ENCODE results near the gene SLC25A44. TPM values are rescaled to one million over a fixed set of nuclear protein-coding genes. Genes with fewer than 3 reads are reported as not detected.

The SLC25A44 gene
- polyA plus RNA-seq, 1 donor from 2014 or later = 13.7 TPM

DNA sequence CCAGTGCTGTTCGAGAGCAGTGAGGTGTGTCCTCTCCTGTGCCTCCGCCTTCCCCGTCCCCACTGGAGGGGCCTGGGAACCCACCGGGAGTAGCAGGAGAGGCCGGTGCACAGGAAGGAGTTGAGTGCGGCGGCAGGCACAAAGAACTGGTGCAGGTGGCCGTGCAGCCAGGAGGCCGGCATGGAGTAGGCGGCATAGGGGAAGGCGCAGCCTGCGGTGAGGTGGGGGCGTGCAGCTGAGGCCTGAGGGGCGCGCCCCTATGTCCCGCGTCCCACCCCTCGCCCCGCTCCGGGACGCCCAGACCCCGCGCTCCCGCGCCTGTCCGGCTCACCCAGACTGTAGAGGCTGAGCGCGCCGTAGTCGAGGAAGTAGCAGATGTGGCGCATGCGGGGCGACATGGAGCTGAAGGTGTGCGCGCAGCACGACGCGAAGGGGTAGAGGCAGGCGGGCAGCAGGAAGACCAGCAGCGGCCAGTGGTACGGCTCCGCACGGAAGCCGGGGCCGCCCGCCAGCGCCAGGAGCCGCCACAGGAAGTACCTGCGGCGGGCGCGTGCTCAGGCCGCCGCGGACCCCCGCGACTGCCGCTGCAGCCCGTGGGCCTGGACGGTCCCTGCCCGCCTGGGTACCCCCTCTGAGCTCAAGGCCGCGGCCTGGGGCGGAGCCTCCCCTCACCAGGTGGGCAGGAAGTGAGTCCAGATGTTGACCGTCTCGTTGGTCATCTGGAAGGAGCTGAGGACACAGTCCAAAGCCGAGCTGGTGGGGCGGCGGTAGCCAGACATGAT, 51.7 kb downstream of the SLC25A44 start:
- H3F3A ChIP-seq (ENCODE audit: insufficient read depth, low read length, poor library complexity, severe bottlenecking) = no peaks in the 10 kb centered on the region
- H3K27me3 ChIP-seq (ENCODE audit: insufficient read depth, low read depth, low read length) = no peaks in the 10 kb centered on the region
- H4K20me1 ChIP-seq (ENCODE audit: insufficient read depth) = no peaks in the 10 kb centered on the region
- no peaks in the 10 kb centered on the region for H3K36me3 ChIP-seq (ENCODE audit: insufficient read depth, low read length)
- no peaks in the 10 kb centered on the region for H3K79me2 ChIP-seq (replicated peaks; ENCODE audit: insufficient read depth, low read length)
- H3K9me2 ChIP-seq (ENCODE audit: insufficient read depth, low read length) = no peaks in the 10 kb centered on the region
- H3K27ac ChIP-seq (ENCODE audit: low read length) = no peak overlapping the region
- H2AFZ ChIP-seq (ENCODE audit: low read depth, low read length) = no peak overlapping the region
- H3K4me3 ChIP-seq (ENCODE audit: low read length) = no peak overlapping the region
- no peak overlapping the region for H3K4me2 ChIP-seq (ENCODE audit: low read length)
- no peak overlapping the region for H3K9ac ChIP-seq (ENCODE audit: low read length)
- no peaks in the 10 kb centered on the region for H3K9me3 ChIP-seq (ENCODE audit: low read length)
- TF ChIP-seq RAD21 (conservative IDR thresholded peaks at IDR 0.05) (no peak), POLR2AphosphoS5 (IDR thresholded peaks at IDR 0.05) (peak; percentile 2)

DNA sequence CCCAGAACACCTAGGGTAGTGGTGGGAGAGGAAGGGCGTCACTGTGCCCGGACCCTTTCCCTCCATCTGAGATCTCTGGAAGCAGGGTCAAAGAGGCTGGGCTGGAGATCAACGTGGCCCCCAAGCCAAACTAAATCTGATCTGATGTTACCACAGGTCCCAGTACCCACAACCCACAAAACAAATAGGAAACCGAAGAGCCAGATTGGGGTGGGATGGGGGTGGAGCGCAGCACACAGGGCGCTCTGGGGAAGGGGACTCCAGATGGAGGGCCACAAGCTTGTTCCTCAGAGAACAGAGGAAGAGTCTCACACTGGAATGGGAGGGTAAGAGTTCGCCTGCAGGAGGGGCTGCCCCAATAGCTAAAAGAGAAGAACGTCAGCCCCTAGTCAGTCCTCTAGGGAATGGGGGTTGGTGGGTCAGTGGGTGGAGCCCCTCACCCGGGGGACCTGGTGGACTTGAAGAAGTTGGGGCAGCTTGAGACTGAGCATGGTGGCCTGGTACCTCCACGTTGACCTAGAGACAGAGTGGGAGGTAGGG, 52.4 kb downstream of the SLC25A44 start:
- Histone ChIP-seq H3K9me2 (ENCODE audit: insufficient read depth, low read length) (no peaks in the 10 kb centered on the region), H3K4me3 (ENCODE audit: low read length) (no peak overlapping the region), H3K36me3 (ENCODE audit: insufficient read depth, low read length) (no peaks in the 10 kb centered on the region), H2AFZ (ENCODE audit: low read depth, low read length) (no peak overlapping the region), H3K9ac (ENCODE audit: low read length) (no peak overlapping the region), H3K79me2 (replicated peaks; ENCODE audit: insufficient read depth, low read length) (no peaks in the 10 kb centered on the region), H3F3A (ENCODE audit: insufficient read depth, low read length, poor library complexity, severe bottlenecking) (no peaks in the 10 kb centered on the region), H3K4me2 (ENCODE audit: low read length) (no peak overlapping the region), H4K20me1 (ENCODE audit: insufficient read depth) (no peaks in the 10 kb centered on the region), H3K27me3 (ENCODE audit: insufficient read depth, low read depth, low read length) (no peaks in the 10 kb centered on the region), H3K27ac (ENCODE audit: low read length) (no peak overlapping the region), H3K9me3 (ENCODE audit: low read length) (no peaks in the 10 kb centered on the region)
- TF ChIP-seq RAD21 (conservative IDR thresholded peaks at IDR 0.05) (no peak), SMC3 (conservative IDR thresholded peaks at IDR 0.05; ENCODE audit: poor library complexity) (no peak), EP300 (conservative IDR thresholded peaks at IDR 0.05; ENCODE audit: poor library complexity, severe bottlenecking) (no peak), TAF1 (IDR thresholded peaks at IDR 0.05; ENCODE audit: low read depth) (no peak), POLR2AphosphoS5 (IDR thresholded peaks at IDR 0.05) (no peak), EZH2 (IDR thresholded peaks at IDR 0.05; ENCODE audit: borderline replicate concordance, insufficient read depth, low read length, poor library complexity, severe bottlenecking) (no peak), MXI1 (conservative IDR thresholded peaks at IDR 0.05; ENCODE audit: poor library complexity, severe bottlenecking) (no peak)
- TF ChIP-seq, protein P1, sequence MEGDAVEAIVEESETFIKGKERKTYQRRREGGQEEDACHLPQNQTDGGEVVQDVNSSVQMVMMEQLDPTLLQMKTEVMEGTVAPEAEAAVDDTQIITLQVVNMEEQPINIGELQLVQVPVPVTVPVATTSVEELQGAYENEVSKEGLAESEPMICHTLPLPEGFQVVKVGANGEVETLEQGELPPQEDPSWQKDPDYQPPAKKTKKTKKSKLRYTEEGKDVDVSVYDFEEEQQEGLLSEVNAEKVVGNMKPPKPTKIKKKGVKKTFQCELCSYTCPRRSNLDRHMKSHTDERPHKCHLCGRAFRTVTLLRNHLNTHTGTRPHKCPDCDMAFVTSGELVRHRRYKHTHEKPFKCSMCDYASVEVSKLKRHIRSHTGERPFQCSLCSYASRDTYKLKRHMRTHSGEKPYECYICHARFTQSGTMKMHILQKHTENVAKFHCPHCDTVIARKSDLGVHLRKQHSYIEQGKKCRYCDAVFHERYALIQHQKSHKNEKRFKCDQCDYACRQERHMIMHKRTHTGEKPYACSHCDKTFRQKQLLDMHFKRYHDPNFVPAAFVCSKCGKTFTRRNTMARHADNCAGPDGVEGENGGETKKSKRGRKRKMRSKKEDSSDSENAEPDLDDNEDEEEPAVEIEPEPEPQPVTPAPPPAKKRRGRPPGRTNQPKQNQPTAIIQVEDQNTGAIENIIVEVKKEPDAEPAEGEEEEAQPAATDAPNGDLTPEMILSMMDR (IDR thresholded peaks at IDR 0.05; ENCODE audit: poor library complexity, severe bottlenecking) = no peak
- TF ChIP-seq, protein P2, sequence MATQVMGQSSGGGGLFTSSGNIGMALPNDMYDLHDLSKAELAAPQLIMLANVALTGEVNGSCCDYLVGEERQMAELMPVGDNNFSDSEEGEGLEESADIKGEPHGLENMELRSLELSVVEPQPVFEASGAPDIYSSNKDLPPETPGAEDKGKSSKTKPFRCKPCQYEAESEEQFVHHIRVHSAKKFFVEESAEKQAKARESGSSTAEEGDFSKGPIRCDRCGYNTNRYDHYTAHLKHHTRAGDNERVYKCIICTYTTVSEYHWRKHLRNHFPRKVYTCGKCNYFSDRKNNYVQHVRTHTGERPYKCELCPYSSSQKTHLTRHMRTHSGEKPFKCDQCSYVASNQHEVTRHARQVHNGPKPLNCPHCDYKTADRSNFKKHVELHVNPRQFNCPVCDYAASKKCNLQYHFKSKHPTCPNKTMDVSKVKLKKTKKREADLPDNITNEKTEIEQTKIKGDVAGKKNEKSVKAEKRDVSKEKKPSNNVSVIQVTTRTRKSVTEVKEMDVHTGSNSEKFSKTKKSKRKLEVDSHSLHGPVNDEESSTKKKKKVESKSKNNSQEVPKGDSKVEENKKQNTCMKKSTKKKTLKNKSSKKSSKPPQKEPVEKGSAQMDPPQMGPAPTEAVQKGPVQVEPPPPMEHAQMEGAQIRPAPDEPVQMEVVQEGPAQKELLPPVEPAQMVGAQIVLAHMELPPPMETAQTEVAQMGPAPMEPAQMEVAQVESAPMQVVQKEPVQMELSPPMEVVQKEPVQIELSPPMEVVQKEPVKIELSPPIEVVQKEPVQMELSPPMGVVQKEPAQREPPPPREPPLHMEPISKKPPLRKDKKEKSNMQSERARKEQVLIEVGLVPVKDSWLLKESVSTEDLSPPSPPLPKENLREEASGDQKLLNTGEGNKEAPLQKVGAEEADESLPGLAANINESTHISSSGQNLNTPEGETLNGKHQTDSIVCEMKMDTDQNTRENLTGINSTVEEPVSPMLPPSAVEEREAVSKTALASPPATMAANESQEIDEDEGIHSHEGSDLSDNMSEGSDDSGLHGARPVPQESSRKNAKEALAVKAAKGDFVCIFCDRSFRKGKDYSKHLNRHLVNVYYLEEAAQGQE (IDR thresholded peaks at IDR 0.05; ENCODE audit: borderline replicate concordance) = no peak
